RPMI7951 (cell line): Measurements from ENCODE around the gene COBL. TPM values are rescaled to one million over a fixed set of nuclear protein-coding genes. Genes with fewer than 3 reads are reported as not detected.

Experiments used
- DNase-seq: peaks from one replicate; pipeline ENCODE4 v3.0.0-alpha.2; 2012; ENCODE audit warnings: low read depth
- total RNA-seq: library from RNA; depleted of rRNA; stranded (reverse); fragments of >200 nt; shearing (Covaris generic); gene quantifications from 2 replicates; pipeline ENCODE4 v1.2.3, GENCODE V29; 2014

Gene COBL
- total RNA-seq, 1 experiment from 2014 or later, result not detected

GRCh38 chr7:51255536-51256208 lies 60.9 kb downstream of the COBL start:
- DNase-seq, result no peak

GRCh38 chr7:51255036-51255435 lies 61.6 kb downstream of the COBL start:
- no peak for DNase-seq

- no peak for DNase-seq
These were observed 63.5 kb downstream of the COBL start for GRCh38 chr7:51253157-51253556.

- no peak for DNase-seq
These were observed 65.3 kb downstream of the COBL start for GRCh38 chr7:51251290-51251689.

- no peak for DNase-seq
These were observed 66.1 kb downstream of the COBL start for GRCh38 chr7:51250512-51250911.

GRCh38 chr7:51249991-51250390 lies 66.6 kb downstream of the COBL start:
- no peak for DNase-seq

- no peak for DNase-seq
These were observed 67.2 kb downstream of the COBL start for GRCh38 chr7:51249187-51249945.

- peak; percentile 15 for DNase-seq
These were observed 70.1 kb downstream of the COBL start for GRCh38 chr7:51246258-51247245.

- no peak for DNase-seq
These were observed 71.7 kb downstream of the COBL start for GRCh38 chr7:51244885-51245284.

- DNase-seq, result no peak
These were observed 72.6 kb downstream of the COBL start for GRCh38 chr7:51244053-51244452.

- DNase-seq, result no peak
These were observed 73.0 kb downstream of the COBL start for GRCh38 chr7:51243631-51244030.

- no peak for DNase-seq
These were observed 73.6 kb downstream of the COBL start for GRCh38 chr7:51242881-51243518.

- no peak for DNase-seq
These were observed 74.5 kb downstream of the COBL start for GRCh38 chr7:51242007-51242691.

- DNase-seq, result no peak
These were observed 75.7 kb downstream of the COBL start for GRCh38 chr7:51240868-51241267.

- no peak for DNase-seq
These were observed 76.9 kb downstream of the COBL start for GRCh38 chr7:51239691-51240090.

- DNase-seq, result no peak
These were observed 77.6 kb downstream of the COBL start for GRCh38 chr7:51238981-51239495.

- DNase-seq, result no peak
These were observed 79.0 kb downstream of the COBL start for GRCh38 chr7:51237446-51238133.

- DNase-seq, result no peak
These were observed 80.0 kb downstream of the COBL start for GRCh38 chr7:51236470-51237132.

GRCh38 chr7:51235593-51236313 lies 80.9 kb downstream of the COBL start:
- no peak for DNase-seq
